ENCODE results near the gene ZMYND8. TPM values are rescaled to one million over a fixed set of nuclear protein-coding genes. Genes with fewer than 3 reads are reported as not detected.

Gene ZMYND8
- total and polyA plus RNA-seq, 10 of the 15 experiments (the other 5 are each of a cell fraction or from before 2014, with no cell fraction given), result 12.9 to 54.8 (median 23.1) TPM

GRCh38 chr20:47265984-47266383, 90.5 kb downstream of the ZMYND8 start (continued):
- TF ChIP-seq RELB (IDR thresholded peaks at IDR 0.05; ENCODE audit: low read depth) (no peak), HSF1 (IDR thresholded peaks at IDR 0.05; ENCODE audit: low read depth, low read length) (no peak)

- no peak overlapping the region for H3K9ac ChIP-seq (ENCODE audit: control insufficient read depth, insufficient read depth, low read length)
- POLR2A ChIA-PET, result interaction anchor here (1.2 to 1.4 kb wide), 2 partner anchors 85 to 91 kb away, joined by 3 to 4 read pairs; partner anchors contain the start of gene ZMYND8
- peaks cover 17 to 30% of the 10 kb centered on the region in 2 experiments for H3K36me3 ChIP-seq (ENCODE audit: control insufficient read depth in 2 of 2, insufficient read depth in 2 of 2, low read length in 1 of 2)
- DNase-seq (ENCODE audit: low read depth, low spot score) (no peak), ATAC-seq (no peak), FAIRE-seq (no peak)
- SMC1A ChIA-PET (ENCODE audit: uncharacterized antibody, unreplicated experiment), result interaction anchor here (0.6 to 4.8 kb wide), 3 partner anchors 7 to 119 kb away, joined by 3 to 123 read pairs (median 5); no protein-coding TSS in a partner anchor
- H2AFZ ChIP-seq (ENCODE audit: control insufficient read depth, low read depth, low read length), result no peak overlapping the region
- H3K9me3 ChIP-seq (replicated peaks; ENCODE audit: control insufficient read depth, insufficient read depth, low read length), result no peaks in the 10 kb centered on the region
- no peaks in the 10 kb centered on the region for H4K20me1 ChIP-seq (ENCODE audit: control insufficient read depth, insufficient read depth)
- no peaks in the 10 kb centered on the region for H3K27me3 ChIP-seq (replicated peaks in 1 of 2; ENCODE audit: control insufficient read depth in 2 of 2, insufficient read depth in 2 of 2, low read length in 1 of 2)
- RAD21 ChIA-PET (ENCODE audit: unreplicated experiment), result interaction anchor here (1.5 kb wide), 1 partner anchor 9 kb away, joined by 3 read pairs; no protein-coding TSS in a partner anchor
- no TSS peak for BruUV-seq (replicated peaks)
- intact Hi-C loops (cut with micrococcal nuclease; ENCODE audit: unreplicated experiment) (no loop called here), in situ Hi-C loops (cut with MboI) (no loop called here)
- CTCF ChIA-PET, result interaction anchor here (0.6 to 10.1 kb wide), 2 partner anchors 9 to 280 kb away, joined by 3 to 148 read pairs; no protein-coding TSS in a partner anchor
- H3K27ac ChIP-seq (ENCODE audit: control insufficient read depth, insufficient read depth), result no peak overlapping the region
- H3K4me1 ChIP-seq (ENCODE audit: control insufficient read depth, insufficient read depth, low read length), result peaks cover 36% of the 10 kb centered on the region
- H3K4me3 ChIP-seq, result no peak overlapping the region
- peaks cover 54% of the 10 kb centered on the region for H3K79me2 ChIP-seq (ENCODE audit: control insufficient read depth, insufficient read depth, low read length)
- no peak overlapping the region for H3K4me2 ChIP-seq (ENCODE audit: control insufficient read depth, insufficient read depth)
- 82% methylated on average over 6 of the region's 6 CpGs for WGBS (ENCODE audit: insufficient coverage, insufficient replicate concordance, low lambda C conversion rate, missing lambda C conversion rate)
- TF ChIP-seq CHD1 (IDR thresholded peaks at IDR 0.05; ENCODE audit: low read depth, low read length) (no peak), CHD2 (IDR thresholded peaks at IDR 0.05; ENCODE audit: borderline replicate concordance, low read depth, low read length) (no peak), CBFB (IDR thresholded peaks at IDR 0.05; ENCODE audit: low read depth) (no peak), EED (IDR thresholded peaks at IDR 0.05; ENCODE audit: low read depth) (no peak), RELA (IDR thresholded peaks at IDR 0.05; ENCODE audit: borderline replicate concordance, partially characterized antibody) (no peak), CBX3 (IDR thresholded peaks at IDR 0.05; ENCODE audit: borderline replicate concordance, low read depth) (no peak), GATAD2B (conservative IDR thresholded peaks at IDR 0.05; ENCODE audit: low read depth) (no peak), POLR2AphosphoS5 (IDR thresholded peaks at IDR 0.05; ENCODE audit: low read length) (no peak), E2F8 (IDR thresholded peaks at IDR 0.05; ENCODE audit: low read depth, partially characterized antibody) (no peak), SREBF1 (IDR thresholded peaks at IDR 0.05; ENCODE audit: low read length) (no peak), SMC3 (IDR thresholded peaks at IDR 0.05; ENCODE audit: borderline replicate concordance, low read length) (no peak), CTCF (IDR thresholded peaks at IDR 0.05 in 2 of 3, conservative IDR thresholded peaks at IDR 0.05 in 1 of 3; ENCODE audit: control insufficient read depth in 2 of 3, extremely low read depth in 1 of 3, insufficient read depth in 1 of 3, low read depth in 3 of 3, low read length in 3 of 3) (no peak)
These were observed 91.3 kb downstream of the ZMYND8 start for GRCh38 chr20:47265214-47265613.

All from GM12878 (cell line).